ENCODE data around the gene ANKRD13B. TPM values are rescaled to one million over a fixed set of nuclear protein-coding genes. Genes with fewer than 3 reads are reported as not detected.

ANKRD13B gene
- polyA plus RNA-seq, 6 donors from 2014 or later: not detected

GRCh38 chr17:29562615-29563014 lies 30.3 kb upstream of the ANKRD13B start:
- peak overlapping the region in 5 of 6 donors; percentile 96 to 99 (median 97) for H3K27ac Mint-ChIP-seq
- H3K9me3 Mint-ChIP-seq: no peaks in the 10 kb centered on the region
- DNase-seq: no peak
- no peak for ATAC-seq (ENCODE audit: low read depth in 2 of 2)
- peaks cover 58 to 78% (median 72%) of the 10 kb centered on the region in 3 donors for H3K4me1 Mint-ChIP-seq
- peak overlapping the region; percentile 26 to 88 (median 76) for H3K4me3 Mint-ChIP-seq
- H3K27me3 Mint-ChIP-seq: no peaks in the 10 kb centered on the region
- peaks cover 0 to 5% of the 10 kb centered on the region in 2 donors for H3K36me3 Mint-ChIP-seq

GRCh38 chr17:29563816-29564215 lies 29.1 kb upstream of the ANKRD13B start:
- no peaks in the 10 kb centered on the region for H3K9me3 Mint-ChIP-seq
- peak; percentile 33 to 40 for ATAC-seq (ENCODE audit: low read depth in 2 of 2)
- H3K27me3 Mint-ChIP-seq: no peaks in the 10 kb centered on the region
- peak overlapping the region; percentile 19 to 84 (median 66) for H3K4me3 Mint-ChIP-seq
- H3K27ac Mint-ChIP-seq: peak overlapping the region; percentile 63 to 97 (median 92)
- H3K36me3 Mint-ChIP-seq: peaks cover 0 to 5% of the 10 kb centered on the region in 2 donors
- peaks cover 50 to 72% (median 67%) of the 10 kb centered on the region in 3 donors for H3K4me1 Mint-ChIP-seq
- DNase-seq: peak; percentile 75

- H3K4me3 Mint-ChIP-seq: peak overlapping the region; percentile 92 to 97 (median 94)
- peaks cover 0 to 5% of the 10 kb centered on the region in 2 donors for H3K36me3 Mint-ChIP-seq
- H3K9me3 Mint-ChIP-seq: no peaks in the 10 kb centered on the region
- ATAC-seq (ENCODE audit: low read depth in 2 of 2) (peak; percentile 4 to 6), DNase-seq (peak; percentile 52)
- peak overlapping the region; percentile 76 to 95 (median 94) for H3K27ac Mint-ChIP-seq
- no peaks in the 10 kb centered on the region for H3K27me3 Mint-ChIP-seq
- H3K4me1 Mint-ChIP-seq: peaks cover 49 to 66% (median 59%) of the 10 kb centered on the region in 3 donors
Measured at GRCh38 chr17:29565643-29566472, 27.1 kb upstream of the ANKRD13B start.

GRCh38 chr17:29566473-29567303 lies 26.2 kb upstream of the ANKRD13B start, which contains the start of gene ABHD15:
TSS of gene ABHD15 (minus strand) at chr17:29567037. CDS start at chr17:29566966, 71 bp downstream.
- Mint-ChIP-seq H3K27me3 (no peaks in the 10 kb centered on the region), H3K27ac (peak within 1 kb of the TSS; percentile 90 to 98 (median 97)), H3K4me1 (peaks cover 43 to 66% (median 54%) of the 10 kb centered on the region in 3 donors), H3K4me3 (peak within 1 kb of the TSS; percentile 94 to 99 (median 98)), H3K9me3 (no peaks in the 10 kb centered on the region), H3K36me3 (peaks cover 0 to 5% of the 10 kb centered on the region in 2 donors)
- DNase-seq (peak; percentile 70), ATAC-seq (ENCODE audit: low read depth in 2 of 2) (peak; percentile 15 to 21)

GRCh38 chr17:29567304-29567553 lies 25.7 kb upstream of the ANKRD13B start:
- H3K4me1 Mint-ChIP-seq: peaks cover 37 to 61% (median 48%) of the 10 kb centered on the region in 3 donors
- DNase-seq (no peak), ATAC-seq (ENCODE audit: low read depth in 2 of 2) (peak; percentile 2 to 6)
- no peaks in the 10 kb centered on the region for H3K9me3 Mint-ChIP-seq
- H3K27me3 Mint-ChIP-seq: no peaks in the 10 kb centered on the region
- peaks cover 0 to 2% of the 10 kb centered on the region in 2 donors for H3K36me3 Mint-ChIP-seq
- H3K4me3 Mint-ChIP-seq: peak overlapping the region; percentile 82 to 99 (median 97)
- peak overlapping the region in 4 of 6 donors; percentile 34 to 98 (median 70) for H3K27ac Mint-ChIP-seq

GRCh38 chr17:29567554-29568330 lies 25.2 kb upstream of the ANKRD13B start:
- peak overlapping the region; percentile 90 to 98 (median 97) for H3K27ac Mint-ChIP-seq
- ATAC-seq (ENCODE audit: low read depth in 2 of 2) (peak; percentile 64 to 66), DNase-seq (peak; percentile 82)
- H3K9me3 Mint-ChIP-seq: no peaks in the 10 kb centered on the region
- H3K36me3 Mint-ChIP-seq: no peaks in the 10 kb centered on the region
- H3K4me3 Mint-ChIP-seq: peak overlapping the region; percentile 94 to 99 (median 98)
- no peaks in the 10 kb centered on the region for H3K27me3 Mint-ChIP-seq
- H3K4me1 Mint-ChIP-seq: peaks cover 32 to 55% (median 43%) of the 10 kb centered on the region in 3 donors

GRCh38 chr17:29568331-29569244 lies 24.3 kb upstream of the ANKRD13B start, which contains the start of gene TP53I13:
TSS of gene TP53I13 (plus strand) at chr17:29568701. CDS start at chr17:29568759, 58 bp downstream.
- Mint-ChIP-seq H3K27ac (peak within 1 kb of the TSS; percentile 90 to 98 (median 97)), H3K9me3 (no peaks in the 10 kb centered on the region), H3K4me3 (peak within 1 kb of the TSS; percentile 94 to 99 (median 98)), H3K36me3 (no peaks in the 10 kb centered on the region), H3K4me1 (peaks cover 30 to 58% (median 44%) of the 10 kb centered on the region in 3 donors), H3K27me3 (no peaks in the 10 kb centered on the region)
- DNase-seq (peak; percentile 86), ATAC-seq (ENCODE audit: low read depth in 2 of 2) (peak; percentile 50 to 54)

GRCh38 chr17:29569245-29569950 lies 23.5 kb upstream of the ANKRD13B start:
- Mint-ChIP-seq H3K4me3 (peak overlapping the region; percentile 88 to 97 (median 91)), H3K27me3 (no peaks in the 10 kb centered on the region), H3K36me3 (no peaks in the 10 kb centered on the region), H3K9me3 (no peaks in the 10 kb centered on the region), H3K4me1 (peaks cover 28 to 55% (median 42%) of the 10 kb centered on the region in 3 donors), H3K27ac (peak overlapping the region in 5 of 6 donors; percentile 49 to 95 (median 90))
- no peak for DNase-seq
- ATAC-seq (ENCODE audit: low read depth in 2 of 2): no peak

- no peak for DNase-seq
- H3K4me3 Mint-ChIP-seq: peak overlapping the region in 7 of 8 donors; percentile 25 to 83 (median 77)
- no peaks in the 10 kb centered on the region for H3K36me3 Mint-ChIP-seq
Measured at GRCh38 chr17:29570521-29570920, 22.4 kb upstream of the ANKRD13B start.

GRCh38 chr17:29571486-29571882 lies 21.4 kb upstream of the ANKRD13B start:
- H3K27me3 Mint-ChIP-seq: no peaks in the 10 kb centered on the region
- H3K4me3 Mint-ChIP-seq: peak overlapping the region in 1 of 8 donors; percentile 44
- ATAC-seq (ENCODE audit: low read depth in 2 of 2) (no peak), DNase-seq (no peak)
- H3K9me3 Mint-ChIP-seq: no peaks in the 10 kb centered on the region
- H3K4me1 Mint-ChIP-seq: peaks cover 29 to 52% (median 38%) of the 10 kb centered on the region in 3 donors
- no peaks in the 10 kb centered on the region for H3K36me3 Mint-ChIP-seq
- peak overlapping the region in 1 of 6 donors; percentile 29 for H3K27ac Mint-ChIP-seq

More at GRCh38 chr17:29570521-29570920, 22.4 kb upstream of the ANKRD13B start:
- Mint-ChIP-seq H3K27me3 (no peaks in the 10 kb centered on the region), H3K4me1 (peaks cover 37 to 57% (median 43%) of the 10 kb centered on the region in 3 donors), H3K9me3 (no peaks in the 10 kb centered on the region), H3K27ac (peak overlapping the region in 2 of 6 donors; percentile 29 to 79)
- no peak for ATAC-seq (ENCODE audit: low read depth in 2 of 2)

GRCh38 chr17:29571883-29572681 lies 20.9 kb upstream of the ANKRD13B start:
- Mint-ChIP-seq H3K4me3 (peak overlapping the region in 3 of 8 donors; percentile 12 to 44 (median 15)), H3K4me1 (peaks cover 29 to 52% (median 38%) of the 10 kb centered on the region in 3 donors), H3K36me3 (no peaks in the 10 kb centered on the region), H3K27ac (peak overlapping the region in 1 of 6 donors; percentile 11), H3K9me3 (no peaks in the 10 kb centered on the region), H3K27me3 (no peaks in the 10 kb centered on the region)
- ATAC-seq (ENCODE audit: low read depth in 2 of 2) (no peak), DNase-seq (no peak)
